LNCAP (cell line): Measurements from ENCODE around the gene NOS1.

Source experiments
- CTCF ChIP-seq: fragments of 450-650 bp; IDR thresholded peaks from 2 replicates; pipeline ENCODE4 v1.5.1; 2017; ENCODE audit warnings: mild to moderate bottlenecking

Gene NOS1

GRCh38 chr12:117202033-117202432 is 159.4 kb downstream of the NOS1 start:
- TF ChIP-seq CTCF: no peak

- TF ChIP-seq CTCF: no peak
Measured at GRCh38 chr12:117193903-117194302, 167.5 kb downstream of the NOS1 start.

- no peak for TF ChIP-seq CTCF
Measured at GRCh38 chr12:117192057-117192456, 169.4 kb downstream of the NOS1 start.

- no peak for TF ChIP-seq CTCF
Measured at GRCh38 chr12:117190210-117190781, 171.1 kb downstream of the NOS1 start, which contains the start of gene FBXO21. Gene FBXO21, minus strand, starts transcription at chr12:117190470. Its CDS starts 14 bp downstream, at chr12:117190456.

GRCh38 chr12:117189725-117190209 is 171.7 kb downstream of the NOS1 start:
- no peak for TF ChIP-seq CTCF

- TF ChIP-seq CTCF: no peak; the same call in 1 of the 2 replicates
Measured at GRCh38 chr12:117188961-117189724, 172.3 kb downstream of the NOS1 start.

- no peak for TF ChIP-seq CTCF
Measured at GRCh38 chr12:117188121-117188665, 173.2 kb downstream of the NOS1 start.
